Neural cell (in vitro differentiated cells): Measurements from ENCODE around the gene TAB2. TPM values are rescaled to one million over a fixed set of nuclear protein-coding genes. Genes with fewer than 3 reads are reported as not detected.

ENCODE experiments used
- H2AFZ ChIP-seq: fragments of 200-600, 300-800 bp; sonication (generic), shearing (Covaris generic); 2 replicates; pipeline ENCODE4 v1.6.0; 2014; ENCODE audit warnings: low read depth, mild to moderate bottlenecking, antibody characterized with exemption, low read length, moderate library complexity
- H3F3A ChIP-seq: fragments of 200-600 bp; shearing (Covaris generic); 2 replicates; pipeline ENCODE4 v1.6.1; 2016; ENCODE audit warnings: mild to moderate bottlenecking, moderate library complexity, mixed read lengths, antibody characterized with exemption, low read length; ENCODE audit not compliant: insufficient read depth, poor library complexity, severe bottlenecking
- H3K27ac ChIP-seq: fragments of 200-600, 300-800 bp; sonication (generic), shearing (Covaris generic); 2 replicates; pipeline ENCODE4 v1.5.1; 2014; ENCODE audit warnings: mild to moderate bottlenecking, low read length, moderate library complexity
- H3K27me3 ChIP-seq: fragments of 300-800, 200-600 bp; sonication (generic), shearing (Covaris generic); 2 replicates; pipeline ENCODE4 v1.6.0; 2014; ENCODE audit warnings: mild to moderate bottlenecking, low read depth, low read length, moderate library complexity; ENCODE audit not compliant: insufficient read depth
- H3K36me3 ChIP-seq: fragments of 300-800, 200-600 bp; sonication (generic), shearing (Covaris generic); 2 replicates; pipeline ENCODE4 v1.5.1; 2014; ENCODE audit warnings: mild to moderate bottlenecking, antibody characterized with exemption, low read length, moderate library complexity; ENCODE audit not compliant: insufficient read depth
- H3K4me2 ChIP-seq: fragments of 300-800, 200-600 bp; sonication (generic), shearing (Covaris generic); 2 replicates; pipeline ENCODE4 v1.6.0; 2014; ENCODE audit warnings: mild to moderate bottlenecking, low read length
- H3K4me3 ChIP-seq: fragments of 300-800, 200-600 bp; sonication (generic), shearing (Covaris generic); 2 replicates; pipeline ENCODE4 v1.5.1; 2014; ENCODE audit warnings: mild to moderate bottlenecking, low read length, moderate library complexity
- H3K79me2 ChIP-seq: fragments of 200-600 bp; shearing (Covaris generic); replicated peaks from 2 replicates; pipeline ENCODE4 v1.6.0; 2014; ENCODE audit warnings: mild to moderate bottlenecking, low read length, moderate library complexity; ENCODE audit not compliant: insufficient read depth
- H3K9ac ChIP-seq: fragments of 300-800, 200-600 bp; sonication (generic), shearing (Covaris generic); 2 replicates; pipeline ENCODE4 v1.6.1; 2016; ENCODE audit warnings: mild to moderate bottlenecking, low read length, mixed read lengths
- H3K9me2 ChIP-seq: fragments of 200-600 bp; shearing (Covaris generic); 2 replicates; pipeline ENCODE4 v1.6.1; 2016; ENCODE audit warnings: mild to moderate bottlenecking, low read length, mixed read lengths; ENCODE audit not compliant: insufficient read depth
- H3K9me3 ChIP-seq: fragments of 200-600, 300-800 bp; sonication (generic), shearing (Covaris generic); 2 replicates; pipeline ENCODE4 v1.6.1; 2016; ENCODE audit warnings: mild to moderate bottlenecking, mixed run types, low read length, moderate library complexity, mixed read lengths
- H4K20me1 ChIP-seq: fragments of 200-600 bp; shearing (Covaris generic); 2 replicates; pipeline ENCODE4 v1.6.1; 2016; ENCODE audit warnings: mild to moderate bottlenecking, mixed run types; ENCODE audit not compliant: insufficient read depth
- CTCF ChIP-seq: fragments of 450-650 bp; IDR thresholded peaks from 2 replicates; pipeline ENCODE4 v1.5.1; 2014; ENCODE audit warnings: antibody characterized with exemption, mild to moderate bottlenecking, moderate library complexity; ENCODE audit not compliant: poor library complexity, severe bottlenecking
- EP300 ChIP-seq: fragments of 450-650 bp; conservative IDR thresholded peaks from 2 replicates; pipeline ENCODE4 v1.6.1; 2014; ENCODE audit warnings: antibody characterized with exemption, mild to moderate bottlenecking, moderate library complexity; ENCODE audit not compliant: poor library complexity, severe bottlenecking
- EZH2 ChIP-seq: fragments of 200-600, 300-800 bp; shearing (Covaris generic), sonication (generic); IDR thresholded peaks from 2 replicates; pipeline ENCODE4 v1.6.1; 2014; ENCODE audit warnings: antibody characterized with exemption, low read length, borderline replicate concordance, mild to moderate bottlenecking; ENCODE audit not compliant: insufficient read depth, poor library complexity, severe bottlenecking
- MXI1 ChIP-seq: fragments of 450-650 bp; conservative IDR thresholded peaks from 2 replicates; pipeline ENCODE4 v1.6.1; 2014; ENCODE audit warnings: antibody characterized with exemption, mild to moderate bottlenecking; ENCODE audit not compliant: poor library complexity, severe bottlenecking
- POLR2AphosphoS5 ChIP-seq: IDR thresholded peaks from 2 replicates; pipeline ENCODE4 v1.6.1; 2012
- RAD21 ChIP-seq: fragments of 450-650 bp; conservative IDR thresholded peaks from 2 replicates; pipeline ENCODE4 v1.6.1; 2014; ENCODE audit warnings: antibody characterized with exemption, mild to moderate bottlenecking, moderate library complexity
- REST ChIP-seq: IDR thresholded peaks from 2 replicates; pipeline ENCODE4 v1.6.1; 2012; ENCODE audit warnings: borderline replicate concordance
- SMC3 ChIP-seq: fragments of 450-650 bp; conservative IDR thresholded peaks from 2 replicates; pipeline ENCODE4 v1.6.1; 2014; ENCODE audit warnings: antibody characterized with exemption, mild to moderate bottlenecking, moderate library complexity; ENCODE audit not compliant: poor library complexity
- TAF1 ChIP-seq: IDR thresholded peaks from 2 replicates; pipeline ENCODE4 v1.6.1; 2012; ENCODE audit warnings: low read depth
- polyA plus RNA-seq: library from polyadenylated mRNA; depleted of rRNA; stranded (reverse); fragments of >200 nt; gene quantifications from 2 replicates; pipeline ENCODE4 v1.2.3, GENCODE V29; 2014

The TAB2 gene
- polyA plus RNA-seq, 1 donor from 2014 or later = 27.6 TPM

GRCh38 chr6:149451376-149452036, 134.0 kb downstream of the TAB2 start:
- H3K4me3 ChIP-seq = no peak overlapping the region
- no peaks in the 10 kb centered on the region for H4K20me1 ChIP-seq
- no peak overlapping the region for H3K9ac ChIP-seq
- H3F3A ChIP-seq = no peaks in the 10 kb centered on the region
- no peak overlapping the region for H2AFZ ChIP-seq
- H3K9me3 ChIP-seq = peaks cover 3% of the 10 kb centered on the region
- H3K27me3 ChIP-seq = peaks cover 33% of the 10 kb centered on the region
- no peaks in the 10 kb centered on the region for H3K79me2 ChIP-seq
- no peak for TF ChIP-seq MXI1
- TF ChIP-seq CTCF = no peak
- TF ChIP-seq EP300 = no peak
- no peak for TF ChIP-seq SMC3
- TF ChIP-seq TAF1 = no peak
- no peak for TF ChIP-seq POLR2AphosphoS5
- TF ChIP-seq RAD21 = no peak
- no peak for TF ChIP-seq EZH2
- H3K36me3 ChIP-seq = no peaks in the 10 kb centered on the region
- H3K9me2 ChIP-seq = no peaks in the 10 kb centered on the region
- no peak overlapping the region for H3K4me2 ChIP-seq
- H3K27ac ChIP-seq = no peak overlapping the region

- Histone ChIP-seq H3F3A (no peaks in the 10 kb centered on the region), H3K9me3 (peaks cover 3% of the 10 kb centered on the region), H3K4me2 (no peak overlapping the region), H2AFZ (no peak overlapping the region), H4K20me1 (no peaks in the 10 kb centered on the region), H3K79me2 (no peaks in the 10 kb centered on the region), H3K36me3 (no peaks in the 10 kb centered on the region), H3K9ac (no peak overlapping the region), H3K4me3 (no peak overlapping the region), H3K27ac (no peak overlapping the region), H3K9me2 (no peaks in the 10 kb centered on the region), H3K27me3 (peaks cover 33% of the 10 kb centered on the region)
- no peak for TF ChIP-seq EZH2
- TF ChIP-seq SMC3 = no peak
- no peak for TF ChIP-seq EP300
- TF ChIP-seq MXI1 = no peak
- TF ChIP-seq TAF1 = no peak
- TF ChIP-seq CTCF = no peak
- TF ChIP-seq POLR2AphosphoS5 = no peak
- no peak for TF ChIP-seq RAD21
- TF ChIP-seq REST = no peak
Measured at GRCh38 chr6:149452037-149452939, 134.8 kb downstream of the TAB2 start.
